ENCODE data around the gene C19orf38.

DNA sequence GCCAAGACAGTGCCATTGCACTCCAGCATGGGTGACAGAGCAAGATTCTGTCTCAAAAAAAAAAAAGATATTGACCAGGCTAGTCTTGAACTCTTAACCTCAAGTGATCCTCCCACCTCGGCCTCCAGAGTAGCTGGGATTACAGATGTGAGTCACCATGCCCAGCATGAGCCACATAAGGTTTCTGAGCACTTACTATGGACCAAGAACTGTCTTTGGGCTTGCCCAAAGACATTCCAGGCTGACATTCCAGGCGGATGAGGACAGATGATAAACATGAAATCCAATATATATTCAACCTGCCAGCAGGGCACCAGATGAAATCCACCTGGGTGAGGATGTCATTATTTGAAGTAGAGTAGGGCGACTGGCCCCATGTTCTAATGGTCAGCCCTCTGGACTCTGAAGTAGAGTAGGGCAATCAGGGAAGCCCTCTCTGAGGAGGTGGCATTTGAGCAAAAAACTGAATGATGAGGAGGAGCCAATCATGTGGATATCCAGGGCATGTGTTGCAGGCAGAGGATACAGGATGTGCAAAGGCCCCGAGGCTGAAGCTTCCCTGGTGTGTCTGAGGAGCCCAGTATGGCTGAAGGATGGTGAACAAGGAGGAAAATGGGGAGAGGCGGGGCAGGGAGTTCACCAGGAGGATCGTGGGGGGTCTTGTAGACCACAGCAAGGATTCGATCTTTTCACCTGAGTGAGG lies 4.0 kb downstream of the C19orf38 start:
- TF ChIP-seq CTCF (IDR thresholded peaks at IDR 0.05; ENCODE audit: insufficient read depth, low read length) (no peak), GABPA (IDR thresholded peaks at IDR 0.05; ENCODE audit: low read depth) (no peak), POLR2AphosphoS5 (IDR thresholded peaks at IDR 0.05; ENCODE audit: low read depth) (no peak)
- TF ChIP-seq, protein P1, sequence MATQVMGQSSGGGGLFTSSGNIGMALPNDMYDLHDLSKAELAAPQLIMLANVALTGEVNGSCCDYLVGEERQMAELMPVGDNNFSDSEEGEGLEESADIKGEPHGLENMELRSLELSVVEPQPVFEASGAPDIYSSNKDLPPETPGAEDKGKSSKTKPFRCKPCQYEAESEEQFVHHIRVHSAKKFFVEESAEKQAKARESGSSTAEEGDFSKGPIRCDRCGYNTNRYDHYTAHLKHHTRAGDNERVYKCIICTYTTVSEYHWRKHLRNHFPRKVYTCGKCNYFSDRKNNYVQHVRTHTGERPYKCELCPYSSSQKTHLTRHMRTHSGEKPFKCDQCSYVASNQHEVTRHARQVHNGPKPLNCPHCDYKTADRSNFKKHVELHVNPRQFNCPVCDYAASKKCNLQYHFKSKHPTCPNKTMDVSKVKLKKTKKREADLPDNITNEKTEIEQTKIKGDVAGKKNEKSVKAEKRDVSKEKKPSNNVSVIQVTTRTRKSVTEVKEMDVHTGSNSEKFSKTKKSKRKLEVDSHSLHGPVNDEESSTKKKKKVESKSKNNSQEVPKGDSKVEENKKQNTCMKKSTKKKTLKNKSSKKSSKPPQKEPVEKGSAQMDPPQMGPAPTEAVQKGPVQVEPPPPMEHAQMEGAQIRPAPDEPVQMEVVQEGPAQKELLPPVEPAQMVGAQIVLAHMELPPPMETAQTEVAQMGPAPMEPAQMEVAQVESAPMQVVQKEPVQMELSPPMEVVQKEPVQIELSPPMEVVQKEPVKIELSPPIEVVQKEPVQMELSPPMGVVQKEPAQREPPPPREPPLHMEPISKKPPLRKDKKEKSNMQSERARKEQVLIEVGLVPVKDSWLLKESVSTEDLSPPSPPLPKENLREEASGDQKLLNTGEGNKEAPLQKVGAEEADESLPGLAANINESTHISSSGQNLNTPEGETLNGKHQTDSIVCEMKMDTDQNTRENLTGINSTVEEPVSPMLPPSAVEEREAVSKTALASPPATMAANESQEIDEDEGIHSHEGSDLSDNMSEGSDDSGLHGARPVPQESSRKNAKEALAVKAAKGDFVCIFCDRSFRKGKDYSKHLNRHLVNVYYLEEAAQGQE (IDR thresholded peaks at IDR 0.05; ENCODE audit: insufficient replicate concordance, low read depth) = no peak

Measured in HL-60 (cell line).